Activated T-cell treated with anti-CD3 and anti-CD28 coated beads, Interleukin-2, amount 50 U/mL, for 24 hours (primary cell): ENCODE measurements around the gene ACTR3.
"Not testable (repeated sequence)": the region's sequence is repeated elsewhere in the genome, so short reads cannot be mapped to it uniquely, and the experiment has no call there.

Experiments used
- DNase-seq: peaks from one replicate; pipeline ENCODE4 v3.0.0-alpha.2; 2020
- H3K27ac Mint-ChIP-seq: 2 replicates; pipeline ENCODE4 v1.8.0; 2020; ENCODE audit warnings: mild to moderate bottlenecking, mixed read lengths
- H3K27me3 Mint-ChIP-seq: 2 replicates; pipeline ENCODE4 v1.8.0; 2020; ENCODE audit warnings: mixed read lengths
- H3K36me3 Mint-ChIP-seq: 2 replicates; pipeline ENCODE4 v1.8.0; 2020; ENCODE audit warnings: low read depth, mixed read lengths
- H3K4me1 Mint-ChIP-seq: 2 replicates; pipeline ENCODE4 v1.8.0; 2020; ENCODE audit warnings: low read depth, mixed read lengths
- H3K4me3 Mint-ChIP-seq: 2 replicates; pipeline ENCODE4 v1.8.0; 2020; ENCODE audit warnings: mild to moderate bottlenecking, moderate library complexity, mixed read lengths
- H3K9me3 Mint-ChIP-seq: 2 replicates; pipeline ENCODE4 v1.8.0; 2020; ENCODE audit warnings: mixed read lengths

The ACTR3 gene

GRCh38 chr2:113907297-113907696 is 17.4 kb downstream of the ACTR3 start:
- H3K36me3 Mint-ChIP-seq: peaks cover 70% of the 10 kb centered on the region

GRCh38 chr2:113910110-113910717 is 20.3 kb downstream of the ACTR3 start:
- Mint-ChIP-seq H3K4me1 (peaks cover 79% of the 10 kb centered on the region), H3K27ac (peak overlapping the region; percentile 94), H3K36me3 (peaks cover 64% of the 10 kb centered on the region), H3K9me3 (peaks cover 3% of the 10 kb centered on the region), H3K27me3 (no peaks in the 10 kb centered on the region), H3K4me3 (peak overlapping the region; percentile 16)
- peak; percentile 56 for DNase-seq

More at GRCh38 chr2:113907297-113907696, 17.4 kb downstream of the ACTR3 start:
- Mint-ChIP-seq H3K9me3 (peaks cover 3% of the 10 kb centered on the region), H3K4me3 (no peak overlapping the region), H3K4me1 (peaks cover 85% of the 10 kb centered on the region), H3K27ac (peak overlapping the region; percentile 66), H3K27me3 (no peaks in the 10 kb centered on the region)
- DNase-seq: no peak

- no peak overlapping the region for H3K4me3 Mint-ChIP-seq
- no peaks in the 10 kb centered on the region for H3K27me3 Mint-ChIP-seq
- no peak for DNase-seq
- H3K4me1 Mint-ChIP-seq: peaks cover 79% of the 10 kb centered on the region
- peaks cover 64% of the 10 kb centered on the region for H3K36me3 Mint-ChIP-seq
- no peaks in the 10 kb centered on the region for H3K9me3 Mint-ChIP-seq
- H3K27ac Mint-ChIP-seq: peak overlapping the region; percentile 94
Measured at GRCh38 chr2:113910967-113911678, 21.2 kb downstream of the ACTR3 start.

- Mint-ChIP-seq H3K4me3 (no peak overlapping the region), H3K36me3 (peaks cover 78% of the 10 kb centered on the region), H3K27ac (peak overlapping the region; percentile 67), H3K9me3 (no peaks in the 10 kb centered on the region), H3K27me3 (no peaks in the 10 kb centered on the region), H3K4me1 (peaks cover 68% of the 10 kb centered on the region)
- DNase-seq: no peak
Measured at GRCh38 chr2:113915082-113915819, 25.4 kb downstream of the ACTR3 start.

- no peak overlapping the region for H3K4me3 Mint-ChIP-seq
- peak overlapping the region; percentile 86 for H3K27ac Mint-ChIP-seq
- H3K4me1 Mint-ChIP-seq: peaks cover 50% of the 10 kb centered on the region
- DNase-seq: no peak
- no peaks in the 10 kb centered on the region for H3K9me3 Mint-ChIP-seq
- H3K36me3 Mint-ChIP-seq: peaks cover 59% of the 10 kb centered on the region
- H3K27me3 Mint-ChIP-seq: no peaks in the 10 kb centered on the region
Measured at GRCh38 chr2:113918229-113918628, 28.3 kb downstream of the ACTR3 start.

- no peak overlapping the region for H3K27ac Mint-ChIP-seq
- DNase-seq: no peak
- peaks cover 34% of the 10 kb centered on the region for H3K4me1 Mint-ChIP-seq
- H3K27me3 Mint-ChIP-seq: no peaks in the 10 kb centered on the region
- H3K4me3 Mint-ChIP-seq: no peak overlapping the region
- peaks cover 34% of the 10 kb centered on the region for H3K36me3 Mint-ChIP-seq
- no peaks in the 10 kb centered on the region for H3K9me3 Mint-ChIP-seq
Measured at GRCh38 chr2:113920996-113921395, 31.1 kb downstream of the ACTR3 start.

GRCh38 chr2:113922335-113922734 is 32.4 kb downstream of the ACTR3 start:
- peaks cover 24% of the 10 kb centered on the region for H3K36me3 Mint-ChIP-seq
- H3K27me3 Mint-ChIP-seq: no peaks in the 10 kb centered on the region
- H3K27ac Mint-ChIP-seq: no peak overlapping the region
- DNase-seq: no peak
- no peak overlapping the region for H3K4me3 Mint-ChIP-seq
- peaks cover 28% of the 10 kb centered on the region for H3K4me1 Mint-ChIP-seq
- no peaks in the 10 kb centered on the region for H3K9me3 Mint-ChIP-seq

- no peaks in the 10 kb centered on the region for H3K27me3 Mint-ChIP-seq
- no peak for DNase-seq
- H3K4me1 Mint-ChIP-seq: peaks cover 23% of the 10 kb centered on the region
- peaks cover 22% of the 10 kb centered on the region for H3K36me3 Mint-ChIP-seq
- no peak overlapping the region for H3K4me3 Mint-ChIP-seq
- no peaks in the 10 kb centered on the region for H3K9me3 Mint-ChIP-seq
- H3K27ac Mint-ChIP-seq: no peak overlapping the region
Measured at GRCh38 chr2:113922784-113923183, 32.9 kb downstream of the ACTR3 start.

- Mint-ChIP-seq H3K9me3 (no peaks in the 10 kb centered on the region), H3K36me3 (peaks cover 34% of the 10 kb centered on the region), H3K4me3 (no peak overlapping the region), H3K27ac (no peak overlapping the region), H3K4me1 (peaks cover 37% of the 10 kb centered on the region), H3K27me3 (no peaks in the 10 kb centered on the region)
- DNase-seq: no peak
Measured at GRCh38 chr2:113925884-113926283, 36.0 kb downstream of the ACTR3 start.

GRCh38 chr2:113926314-113926713 is 36.4 kb downstream of the ACTR3 start:
- peaks cover 37% of the 10 kb centered on the region for H3K4me1 Mint-ChIP-seq
- peak overlapping the region; percentile 39 for H3K27ac Mint-ChIP-seq
- H3K4me3 Mint-ChIP-seq: no peak overlapping the region
- no peak for DNase-seq
- peaks cover 37% of the 10 kb centered on the region for H3K36me3 Mint-ChIP-seq
- H3K9me3 Mint-ChIP-seq: no peaks in the 10 kb centered on the region
- no peaks in the 10 kb centered on the region for H3K27me3 Mint-ChIP-seq

- no peak for DNase-seq
- Mint-ChIP-seq H3K9me3 (no peaks in the 10 kb centered on the region), H3K4me1 (peaks cover 45% of the 10 kb centered on the region), H3K36me3 (peaks cover 75% of the 10 kb centered on the region), H3K4me3 (no peak overlapping the region), H3K27me3 (no peaks in the 10 kb centered on the region), H3K27ac (peak overlapping the region; percentile 36)
Measured at GRCh38 chr2:113930448-113930847, 40.6 kb downstream of the ACTR3 start.

- Mint-ChIP-seq H3K4me1 (peaks cover 11% of the 10 kb centered on the region), H3K36me3 (peaks cover 90% of the 10 kb centered on the region), H3K9me3 (peaks cover 5% of the 10 kb centered on the region)
Measured at GRCh38 chr2:113937501-113937900, 47.6 kb downstream of the ACTR3 start.

GRCh38 chr2:113940891-113941290 is 51.0 kb downstream of the ACTR3 start:
- no peaks in the 10 kb centered on the region for H3K27me3 Mint-ChIP-seq
- H3K9me3 Mint-ChIP-seq: peaks cover 5% of the 10 kb centered on the region
- H3K36me3 Mint-ChIP-seq: peaks cover 60% of the 10 kb centered on the region
- H3K27ac Mint-ChIP-seq: no peak overlapping the region
- H3K4me3 Mint-ChIP-seq: no peak overlapping the region
- no peak for DNase-seq
- peaks cover 4% of the 10 kb centered on the region for H3K4me1 Mint-ChIP-seq

More at GRCh38 chr2:113937501-113937900, 47.6 kb downstream of the ACTR3 start:
- Mint-ChIP-seq H3K4me3 (no peak overlapping the region), H3K27ac (peak overlapping the region; percentile 57), H3K27me3 (no peaks in the 10 kb centered on the region)
- no peak for DNase-seq

GRCh38 chr2:113945784-113946183 is 55.9 kb downstream of the ACTR3 start:
- Mint-ChIP-seq H3K36me3 (peaks cover 63% of the 10 kb centered on the region), H3K4me1 (peaks cover 18% of the 10 kb centered on the region)
- H3K27ac Mint-ChIP-seq, H3K27me3 Mint-ChIP-seq, DNase-seq, H3K9me3 Mint-ChIP-seq, H3K4me3 Mint-ChIP-seq: not testable (repeated sequence)

GRCh38 chr2:113950906-113951305 is 61.0 kb downstream of the ACTR3 start:
- peaks cover 32% of the 10 kb centered on the region for H3K4me1 Mint-ChIP-seq

More at GRCh38 chr2:113950906-113951305, 61.0 kb downstream of the ACTR3 start:
- not testable (repeated sequence) for H3K27me3 Mint-ChIP-seq, H3K9me3 Mint-ChIP-seq, H3K4me3 Mint-ChIP-seq, DNase-seq
- peak overlapping the region; percentile 78 for H3K27ac Mint-ChIP-seq
- peaks cover 91% of the 10 kb centered on the region for H3K36me3 Mint-ChIP-seq
